Measurements from ENCODE around the gene KLF7. TPM values are rescaled to one million over a fixed set of nuclear protein-coding genes. Genes with fewer than 3 reads are reported as not detected.

KLF7 gene
- total and polyA plus RNA-seq, 4 donors, result 5.8 to 90.9 (median 40.4) TPM

DNA sequence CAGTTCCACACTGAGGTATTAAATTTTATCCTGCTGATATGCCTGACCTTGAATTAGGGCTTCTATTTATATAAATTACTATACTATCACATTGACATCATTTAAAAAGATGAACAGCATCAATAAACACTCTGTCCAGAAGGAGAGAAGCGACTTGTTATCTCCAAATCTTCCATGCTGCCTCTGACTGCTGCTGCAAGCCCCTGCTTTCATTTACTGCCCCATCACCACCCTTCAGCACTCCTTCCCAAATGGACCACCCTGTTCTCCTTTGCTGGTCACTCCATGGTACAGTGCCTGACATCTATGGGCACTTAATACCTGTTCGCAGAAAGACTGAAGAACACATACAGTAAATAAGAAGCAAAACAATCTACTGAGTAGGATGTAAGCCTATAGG is 48.1 kb downstream of the KLF7 start:
- intact Hi-C loops (cut with DNase I), result no loop called here
- H3K9me3 ChIP-seq (ENCODE audit: control insufficient read depth, low read length), result no peaks in the 10 kb centered on the region
- no peaks in the 10 kb centered on the region for H3K36me3 ChIP-seq (ENCODE audit: control insufficient read depth in 1 of 2, insufficient read depth in 2 of 2, low read length in 1 of 2)
- H3K27ac ChIP-seq (ENCODE audit: low read depth in 1 of 2, low read length in 2 of 2), result peak overlapping the region in 1 of 2 donors; percentile 19
- ATAC-seq (ENCODE audit: low FRiP score) (no peak), DNase-seq (no peak)
- 97 to 100% methylated on average over 2 of the region's 2 CpGs for WGBS, 2 donors
- H3K27me3 ChIP-seq (ENCODE audit: control insufficient read depth in 1 of 2, insufficient read depth in 2 of 2, low read length in 1 of 2), result no peaks in the 10 kb centered on the region
- peaks cover 0 to 7% of the 10 kb centered on the region in 2 donors for H3K4me1 ChIP-seq (ENCODE audit: control insufficient read depth in 1 of 2, insufficient read depth in 2 of 2, low read length in 2 of 2)
- H3K4me3 ChIP-seq (ENCODE audit: low read length in 2 of 2), result no peak overlapping the region

DNA sequence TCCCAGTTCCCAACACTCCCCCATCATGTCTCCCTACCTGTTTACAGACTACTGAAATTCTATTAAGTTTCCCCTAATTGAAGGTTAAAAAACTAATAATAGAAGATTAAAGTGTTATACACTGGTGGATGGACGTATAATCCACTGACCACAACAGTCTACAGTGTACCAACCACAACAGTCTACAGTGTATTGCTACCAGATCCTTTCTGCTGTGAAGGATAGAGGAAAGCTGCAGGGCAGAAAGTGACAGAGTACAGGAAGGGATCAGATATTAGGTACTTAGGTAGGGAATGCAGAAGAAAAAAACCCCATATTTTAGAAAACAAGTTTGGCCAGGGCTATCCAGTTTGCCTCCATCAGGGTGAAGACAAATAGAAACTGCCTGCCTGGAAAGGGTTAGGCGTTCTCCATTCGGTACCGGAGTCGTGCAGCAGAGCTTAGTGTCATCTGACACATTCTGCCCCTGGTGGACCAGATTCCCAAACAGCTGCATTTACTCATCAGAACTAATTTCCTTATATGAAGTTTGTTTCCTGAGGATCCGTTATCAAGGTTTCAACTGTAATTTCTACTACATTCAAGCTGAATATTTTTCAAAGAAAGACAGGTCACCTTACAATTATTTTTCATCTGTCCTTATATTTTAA is 49.9 kb downstream of the KLF7 start:
- intact Hi-C loops (cut with DNase I), result no loop called here
- WGBS, 2 donors, result 20 to 24% methylated on average over 6 of the region's 6 CpGs
- Histone ChIP-seq H3K27me3 (ENCODE audit: control insufficient read depth in 1 of 2, insufficient read depth in 2 of 2, low read length in 1 of 2) (no peaks in the 10 kb centered on the region), H3K27ac (ENCODE audit: low read depth in 1 of 2, low read length in 2 of 2) (no peak overlapping the region), H3K36me3 (ENCODE audit: control insufficient read depth in 1 of 2, insufficient read depth in 2 of 2, low read length in 1 of 2) (peaks cover 0 to 2% of the 10 kb centered on the region in 2 donors), H3K4me3 (ENCODE audit: low read length in 2 of 2) (no peak overlapping the region), H3K4me1 (ENCODE audit: control insufficient read depth in 1 of 2, insufficient read depth in 2 of 2, low read length in 2 of 2) (peaks cover 0 to 4% of the 10 kb centered on the region in 2 donors), H3K9me3 (ENCODE audit: control insufficient read depth, low read length) (no peaks in the 10 kb centered on the region)
- DNase-seq (no peak), ATAC-seq (ENCODE audit: low FRiP score) (peak; percentile 60)

GRCh38 chr2:207113414-207113813 is 52.3 kb downstream of the KLF7 start:
- Histone ChIP-seq H3K27me3 (ENCODE audit: control insufficient read depth in 1 of 2, insufficient read depth in 2 of 2, low read length in 1 of 2) (no peaks in the 10 kb centered on the region), H3K27ac (ENCODE audit: low read depth in 1 of 2, low read length in 2 of 2) (no peak overlapping the region), H3K9me3 (ENCODE audit: control insufficient read depth, low read length) (no peaks in the 10 kb centered on the region), H3K36me3 (ENCODE audit: control insufficient read depth in 1 of 2, insufficient read depth in 2 of 2, low read length in 1 of 2) (peaks cover 2 to 3% of the 10 kb centered on the region in 2 donors), H3K4me3 (ENCODE audit: low read length in 2 of 2) (no peak overlapping the region), H3K4me1 (ENCODE audit: control insufficient read depth in 1 of 2, insufficient read depth in 2 of 2, low read length in 2 of 2) (peaks cover 0 to 4% of the 10 kb centered on the region in 2 donors)
- DNase-seq, result no peak
- ATAC-seq (ENCODE audit: low FRiP score), result no peak
- intact Hi-C loops (cut with DNase I), result no loop called here

- H3K36me3 ChIP-seq (ENCODE audit: control insufficient read depth in 1 of 2, insufficient read depth in 2 of 2, low read length in 1 of 2), result peaks cover 2 to 3% of the 10 kb centered on the region in 2 donors
- no peaks in the 10 kb centered on the region for H3K27me3 ChIP-seq (ENCODE audit: control insufficient read depth in 1 of 2, insufficient read depth in 2 of 2, low read length in 1 of 2)
- 79 to 88% methylated on average over 2 of the region's 2 CpGs for WGBS, 2 donors
- H3K4me3 ChIP-seq (ENCODE audit: low read length in 2 of 2), result no peak overlapping the region
- ATAC-seq (ENCODE audit: low FRiP score) (no peak), DNase-seq (no peak)
- H3K27ac ChIP-seq (ENCODE audit: low read depth in 1 of 2, low read length in 2 of 2), result no peak overlapping the region
- no peaks in the 10 kb centered on the region for H3K9me3 ChIP-seq (ENCODE audit: control insufficient read depth, low read length)
- H3K4me1 ChIP-seq (ENCODE audit: control insufficient read depth in 1 of 2, insufficient read depth in 2 of 2, low read length in 2 of 2), result peaks cover 0 to 4% of the 10 kb centered on the region in 2 donors
- intact Hi-C loops (cut with DNase I), result no loop called here
Measured at GRCh38 chr2:207112785-207113184, 53.0 kb downstream of the KLF7 start.

- WGBS, 2 donors, result 49 to 50% methylated on average over 2 of the region's 2 CpGs
- H3K4me3 ChIP-seq (ENCODE audit: low read length in 2 of 2), result no peak overlapping the region
- H3K4me1 ChIP-seq (ENCODE audit: control insufficient read depth in 1 of 2, insufficient read depth in 2 of 2, low read length in 2 of 2), result peaks cover 0 to 4% of the 10 kb centered on the region in 2 donors
- DNase-seq (no peak), ATAC-seq (ENCODE audit: low FRiP score) (no peak)
- intact Hi-C loops (cut with DNase I), result no loop called here
- no peak overlapping the region for H3K27ac ChIP-seq (ENCODE audit: low read depth in 1 of 2, low read length in 2 of 2)
- H3K36me3 ChIP-seq (ENCODE audit: control insufficient read depth in 1 of 2, insufficient read depth in 2 of 2, low read length in 1 of 2), result peaks cover 2 to 3% of the 10 kb centered on the region in 2 donors
- no peaks in the 10 kb centered on the region for H3K27me3 ChIP-seq (ENCODE audit: control insufficient read depth in 1 of 2, insufficient read depth in 2 of 2, low read length in 1 of 2)
- H3K9me3 ChIP-seq (ENCODE audit: control insufficient read depth, low read length), result no peaks in the 10 kb centered on the region
Measured at GRCh38 chr2:207112383-207112782, 53.4 kb downstream of the KLF7 start.

DNA sequence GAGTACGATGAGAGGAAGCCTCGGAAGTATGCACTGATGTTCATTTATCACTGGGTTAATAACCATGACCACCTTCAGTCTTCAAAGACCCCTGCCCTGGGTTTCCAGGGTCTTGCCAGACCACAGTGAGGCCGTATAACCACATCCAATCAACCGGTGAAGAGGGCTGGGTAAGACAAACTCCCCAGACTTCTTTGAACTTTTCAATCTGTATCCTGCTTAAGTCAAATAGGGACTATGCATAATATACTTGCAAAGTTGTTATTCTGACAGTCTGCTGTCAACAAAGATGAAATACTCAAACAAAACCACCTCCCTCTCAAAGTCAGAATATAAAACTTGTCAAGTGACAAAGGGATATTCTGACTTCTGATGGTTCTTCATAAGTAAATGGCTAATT is 54.0 kb downstream of the KLF7 start:
- peaks cover 0 to 4% of the 10 kb centered on the region in 2 donors for H3K4me1 ChIP-seq (ENCODE audit: control insufficient read depth in 1 of 2, insufficient read depth in 2 of 2, low read length in 2 of 2)
- ATAC-seq (ENCODE audit: low FRiP score), result no peak

GRCh38 chr2:207110715-207111114 is 55.0 kb downstream of the KLF7 start:
- H3K36me3 ChIP-seq (ENCODE audit: control insufficient read depth in 1 of 2, insufficient read depth in 2 of 2, low read length in 1 of 2), result peaks cover 2 to 3% of the 10 kb centered on the region in 2 donors
- no peak for DNase-seq
- no peaks in the 10 kb centered on the region for H3K9me3 ChIP-seq (ENCODE audit: control insufficient read depth, low read length)
- peaks cover 1 to 4% of the 10 kb centered on the region in 2 donors for H3K4me1 ChIP-seq (ENCODE audit: control insufficient read depth in 1 of 2, insufficient read depth in 2 of 2, low read length in 2 of 2)
- intact Hi-C loops (cut with DNase I), result no loop called here
- H3K4me3 ChIP-seq (ENCODE audit: low read length in 2 of 2), result no peak overlapping the region
- no peak overlapping the region for H3K27ac ChIP-seq (ENCODE audit: low read depth in 1 of 2, low read length in 2 of 2)
- no peaks in the 10 kb centered on the region for H3K27me3 ChIP-seq (ENCODE audit: control insufficient read depth in 1 of 2, insufficient read depth in 2 of 2, low read length in 1 of 2)
- ATAC-seq (ENCODE audit: low FRiP score), result no peak
- 49 to 91% methylated on average over 2 of the region's 2 CpGs for WGBS, 2 donors

More for the DNA sequence above, 54.0 kb downstream of the KLF7 start:
- no peaks in the 10 kb centered on the region for H3K9me3 ChIP-seq (ENCODE audit: control insufficient read depth, low read length)
- H3K4me3 ChIP-seq (ENCODE audit: low read length in 2 of 2), result no peak overlapping the region
- DNase-seq, result no peak
- H3K27me3 ChIP-seq (ENCODE audit: control insufficient read depth in 1 of 2, insufficient read depth in 2 of 2, low read length in 1 of 2), result no peaks in the 10 kb centered on the region
- peaks cover 2 to 3% of the 10 kb centered on the region in 2 donors for H3K36me3 ChIP-seq (ENCODE audit: control insufficient read depth in 1 of 2, insufficient read depth in 2 of 2, low read length in 1 of 2)
- 61 to 88% methylated on average over 4 of the region's 4 CpGs for WGBS, 2 donors
- no peak overlapping the region for H3K27ac ChIP-seq (ENCODE audit: low read depth in 1 of 2, low read length in 2 of 2)
- intact Hi-C loops (cut with DNase I), result no loop called here

DNA sequence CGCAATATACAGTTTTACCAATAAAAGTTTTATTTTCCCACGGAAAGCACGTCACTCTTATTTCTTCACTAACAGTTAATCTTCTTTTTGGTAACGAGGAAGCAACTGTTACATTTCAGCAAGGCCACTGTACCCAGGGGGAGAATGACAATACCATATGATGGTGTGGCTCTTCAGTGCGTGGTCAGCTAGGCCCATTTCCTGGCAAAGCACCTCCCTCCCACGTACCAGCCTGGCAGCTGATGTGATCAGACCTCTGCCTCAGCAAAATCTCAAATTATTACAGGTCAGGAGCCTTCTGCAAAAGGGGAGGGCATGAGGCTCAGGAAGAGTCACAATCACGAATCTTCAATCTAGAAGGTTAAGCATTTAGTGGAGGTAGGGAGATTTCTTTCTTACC is 55.4 kb downstream of the KLF7 start:
- Histone ChIP-seq H3K4me3 (ENCODE audit: low read length in 2 of 2) (no peak overlapping the region), H3K4me1 (ENCODE audit: control insufficient read depth in 1 of 2, insufficient read depth in 2 of 2, low read length in 2 of 2) (peaks cover 1 to 4% of the 10 kb centered on the region in 2 donors), H3K36me3 (ENCODE audit: control insufficient read depth in 1 of 2, insufficient read depth in 2 of 2, low read length in 1 of 2) (peaks cover 2 to 3% of the 10 kb centered on the region in 2 donors), H3K9me3 (ENCODE audit: control insufficient read depth, low read length) (no peaks in the 10 kb centered on the region), H3K27me3 (ENCODE audit: control insufficient read depth in 1 of 2, insufficient read depth in 2 of 2, low read length in 1 of 2) (no peaks in the 10 kb centered on the region), H3K27ac (ENCODE audit: low read depth in 1 of 2, low read length in 2 of 2) (no peak overlapping the region)
- ATAC-seq (ENCODE audit: low FRiP score) (no peak), DNase-seq (no peak)
- intact Hi-C loops (cut with DNase I), result no loop called here
- 89 to 94% methylated on average over 7 of the region's 7 CpGs for WGBS, 2 donors

DNA sequence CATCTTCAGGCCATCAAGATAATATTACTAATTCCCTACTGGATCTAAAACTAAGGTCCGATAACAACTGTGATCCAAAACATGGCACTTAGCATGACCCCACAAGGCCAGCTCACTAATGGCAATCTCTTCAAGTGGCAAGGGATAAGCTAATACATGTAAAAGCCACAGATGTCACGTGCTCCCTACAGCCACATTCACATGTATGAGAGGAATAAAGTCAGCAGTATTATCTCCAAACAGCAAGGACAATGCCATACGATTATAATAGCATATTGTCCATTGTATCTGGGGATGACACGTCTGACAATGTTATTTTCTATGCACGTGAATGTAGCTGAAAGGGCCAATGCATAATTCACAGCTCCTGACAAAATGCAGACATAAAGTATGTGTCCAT is 56.0 kb downstream of the KLF7 start:
- Histone ChIP-seq H3K27ac (ENCODE audit: low read depth in 1 of 2, low read length in 2 of 2) (no peak overlapping the region), H3K27me3 (ENCODE audit: control insufficient read depth in 1 of 2, insufficient read depth in 2 of 2, low read length in 1 of 2) (no peaks in the 10 kb centered on the region), H3K36me3 (ENCODE audit: control insufficient read depth in 1 of 2, insufficient read depth in 2 of 2, low read length in 1 of 2) (peaks cover 2 to 3% of the 10 kb centered on the region in 2 donors), H3K9me3 (ENCODE audit: control insufficient read depth, low read length) (no peaks in the 10 kb centered on the region), H3K4me1 (ENCODE audit: control insufficient read depth in 1 of 2, insufficient read depth in 2 of 2, low read length in 2 of 2) (peaks cover 1 to 4% of the 10 kb centered on the region in 2 donors), H3K4me3 (ENCODE audit: low read length in 2 of 2) (no peak overlapping the region)
- 68 to 70% methylated on average over 5 of the region's 5 CpGs for WGBS, 2 donors
- DNase-seq (no peak), ATAC-seq (ENCODE audit: low FRiP score) (no peak)
- intact Hi-C loops (cut with DNase I), result no loop called here

Data from aorta (tissue), 5 donors.